ENCODE data around the gene SPATS2. TPM values are rescaled to one million over a fixed set of nuclear protein-coding genes. Genes with fewer than 3 reads are reported as not detected.
"Not testable (repeated sequence)": the region's sequence is repeated elsewhere in the genome, so short reads cannot be mapped to it uniquely, and the experiment has no call there.

The SPATS2 gene
- total RNA-seq, 1 donor from 2014 or later, result 6.2 TPM

DNA sequence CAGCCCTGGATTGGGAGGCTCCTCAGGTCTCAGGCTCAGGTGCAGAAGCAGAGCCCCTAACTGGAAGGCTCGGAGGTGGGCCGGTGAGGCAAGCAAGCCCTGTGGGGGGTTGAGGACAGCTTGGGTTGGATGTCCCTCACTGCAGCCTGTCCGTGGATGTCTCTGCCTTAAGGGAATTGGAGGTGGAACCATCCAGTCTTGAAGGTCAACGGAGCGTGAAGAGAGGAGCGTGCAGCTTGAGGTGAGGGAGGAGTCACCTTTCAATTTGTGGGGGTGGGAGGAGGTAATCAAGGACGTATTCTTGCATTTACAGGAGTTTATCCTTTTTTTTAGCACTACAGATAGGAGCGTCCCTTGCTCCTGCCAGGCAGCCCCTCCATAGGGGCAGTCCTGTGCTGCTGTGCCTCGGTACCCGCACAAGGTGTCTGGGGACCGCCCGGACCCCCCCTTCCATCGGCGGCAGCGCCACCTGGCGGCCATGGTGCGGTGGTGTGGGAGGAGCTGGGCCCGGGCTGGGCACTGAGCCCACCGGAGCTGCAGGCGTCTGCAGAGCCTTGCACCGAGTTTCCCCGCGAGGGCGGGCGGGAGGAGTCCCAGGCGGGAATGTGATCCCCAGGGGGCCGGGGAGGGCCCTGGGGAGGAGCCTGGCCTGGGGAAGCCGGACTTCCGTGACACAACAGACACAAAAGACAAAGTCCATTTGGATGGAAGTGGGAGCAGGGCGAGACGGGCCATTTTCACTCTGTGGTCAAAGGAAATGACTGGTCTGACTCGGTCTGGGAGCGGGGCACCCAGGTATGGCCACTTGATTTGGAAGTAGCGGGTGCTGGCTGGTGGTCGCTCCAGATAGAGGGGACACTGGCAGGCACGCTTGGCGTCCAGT, 19.7 kb upstream of the SPATS2 start:
- intact Hi-C loops (cut with DNase I), result loop anchor here (2.0 kb wide), 1 partner anchor 59 kb away; no protein-coding TSS in a partner anchor
- DNase-seq (ENCODE audit: low spot score), result peak; percentile 92

DNA sequence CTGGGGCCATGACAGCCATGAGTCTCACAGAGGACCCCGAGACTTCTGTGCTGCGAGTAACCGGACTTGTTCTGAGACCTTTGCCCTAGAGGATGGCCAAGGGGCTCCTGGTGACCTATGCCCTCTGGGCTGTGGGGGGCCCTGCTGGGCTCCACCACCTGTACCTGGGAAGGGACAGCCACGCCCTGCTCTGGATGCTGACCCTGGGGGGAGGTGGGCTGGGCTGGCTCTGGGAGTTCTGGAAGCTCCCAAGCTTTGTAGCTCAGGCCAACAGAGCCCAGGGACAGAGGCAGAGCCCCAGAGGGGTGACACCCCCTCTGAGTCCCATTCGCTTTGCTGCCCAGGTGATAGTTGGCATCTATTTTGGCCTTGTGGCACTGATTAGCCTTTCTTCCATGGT, 18.5 kb upstream of the SPATS2 start:
- DNase-seq (ENCODE audit: low spot score), result no peak
- intact Hi-C loops (cut with DNase I), result no loop called here

DNA sequence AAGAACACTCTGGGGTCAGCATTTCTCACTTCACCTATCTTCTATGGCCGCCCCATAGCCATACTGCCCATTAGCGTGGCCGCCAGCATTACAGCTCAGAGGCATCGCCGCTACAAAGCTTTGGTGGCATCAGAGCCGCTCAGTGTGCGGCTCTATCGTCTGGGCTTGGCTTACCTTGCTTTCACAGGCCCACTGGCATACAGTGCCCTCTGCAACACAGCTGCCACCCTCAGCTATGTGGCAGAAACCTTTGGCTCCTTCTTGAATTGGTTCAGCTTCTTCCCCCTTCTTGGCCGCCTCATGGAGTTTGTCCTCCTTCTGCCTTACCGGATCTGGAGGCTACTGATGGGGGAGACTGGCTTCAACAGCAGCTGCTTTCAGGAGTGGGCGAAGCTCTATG, 18.0 kb upstream of the SPATS2 start:
- no peak for DNase-seq (ENCODE audit: low spot score)
- intact Hi-C loops (cut with DNase I), result no loop called here

DNA sequence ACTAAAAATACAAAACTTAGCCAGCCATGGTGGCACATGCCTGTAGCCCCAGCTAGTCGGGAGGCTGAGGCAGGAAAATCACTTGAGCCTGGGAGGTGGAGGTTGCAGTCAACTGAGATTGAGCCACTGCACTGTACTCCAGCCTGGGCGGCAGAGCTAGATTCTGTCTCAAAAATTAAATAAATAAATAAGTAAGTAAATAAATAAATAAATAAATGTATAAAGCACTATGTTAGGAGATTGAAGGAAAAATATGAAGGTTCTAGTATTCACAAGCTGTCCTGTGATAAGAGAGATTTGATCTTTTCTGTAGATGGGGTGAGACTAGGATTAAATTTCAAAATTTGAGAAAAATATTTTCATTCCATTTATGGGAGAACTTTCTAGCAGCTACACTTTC, 14.9 kb upstream of the SPATS2 start:
- intact Hi-C loops (cut with DNase I), result no loop called here
- DNase-seq (ENCODE audit: low spot score), result no peak

DNA sequence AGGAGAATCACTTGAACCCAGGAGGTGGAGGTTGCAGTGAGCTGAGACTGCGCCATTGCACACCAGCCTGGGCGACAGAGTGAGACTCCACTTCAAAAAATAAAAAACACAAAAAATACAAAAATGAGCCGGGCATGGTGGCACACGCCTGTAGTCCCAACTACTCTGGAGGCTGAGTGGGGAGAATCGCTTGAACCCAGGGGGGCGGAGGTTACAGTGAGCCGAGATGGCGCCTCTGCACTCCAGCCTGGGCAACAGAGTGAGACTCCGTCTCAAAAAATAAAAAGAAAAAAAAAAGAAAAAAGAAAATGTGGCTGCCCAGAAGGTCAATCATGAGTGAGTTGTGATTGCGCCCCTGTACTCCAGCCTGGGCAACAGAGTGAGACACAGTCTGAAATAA, 11.3 kb upstream of the SPATS2 start:
- no peak for DNase-seq (ENCODE audit: low spot score)
- intact Hi-C loops (cut with DNase I), result no loop called here

DNA sequence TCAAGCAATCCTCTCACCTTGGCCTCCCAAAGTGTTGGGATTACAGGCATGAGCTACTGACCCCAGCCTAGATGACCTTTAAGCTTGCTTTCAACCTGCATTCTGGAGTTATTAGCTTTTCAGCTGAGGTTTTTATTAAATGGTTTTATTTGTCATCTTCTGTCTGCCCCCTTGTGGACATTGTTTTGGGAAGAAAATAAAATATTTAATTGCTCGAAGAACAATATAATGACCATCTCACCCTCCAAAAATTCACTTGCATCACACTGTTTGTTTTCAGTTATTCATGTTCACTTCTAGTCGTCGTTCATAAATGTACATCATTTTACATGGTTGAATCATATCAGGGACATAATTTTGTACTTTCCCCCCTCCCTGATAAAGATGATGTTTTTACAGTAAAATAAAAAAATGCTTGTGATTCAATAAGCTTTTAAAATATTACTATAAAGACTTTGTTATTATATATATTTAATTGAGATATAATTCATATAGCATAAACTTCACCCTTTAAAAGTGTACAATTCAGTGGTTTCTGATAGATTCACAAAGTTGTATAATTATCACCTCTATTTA, 10.1 kb upstream of the SPATS2 start:
- intact Hi-C loops (cut with DNase I), result no loop called here
- DNase-seq (ENCODE audit: low spot score), result no peak

DNA sequence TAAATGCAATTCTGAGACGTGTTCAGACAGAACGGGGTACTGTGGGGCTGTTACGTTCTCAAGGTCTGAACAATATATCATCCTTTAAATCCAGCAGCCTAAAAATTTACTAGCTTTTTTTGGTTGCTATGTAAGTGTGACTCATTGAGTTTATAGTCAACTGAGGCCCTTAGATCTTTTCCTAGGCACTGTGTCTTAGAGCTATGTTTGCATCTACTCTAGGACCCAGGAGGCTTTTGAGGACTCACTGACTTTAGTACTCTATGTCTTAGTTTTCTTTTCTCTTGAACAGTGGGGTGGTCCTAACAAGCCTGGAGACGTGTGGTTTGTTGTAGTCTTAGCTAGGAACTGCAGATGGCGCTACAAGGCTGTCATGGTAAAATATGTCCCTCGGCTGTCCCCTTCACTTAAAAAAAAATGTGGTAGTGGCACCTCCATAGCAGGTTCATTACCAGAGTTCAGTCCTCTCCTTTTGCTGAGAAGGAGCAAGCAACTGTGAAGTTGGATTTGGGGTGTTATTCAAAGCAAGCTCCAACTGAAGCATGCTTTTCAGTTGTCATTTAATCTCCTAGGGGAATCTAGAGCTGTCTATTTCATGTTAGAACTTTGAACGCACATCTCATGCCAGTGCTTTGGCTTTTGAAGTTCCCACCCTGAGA, 8.7 kb upstream of the SPATS2 start:
- no peak for DNase-seq (ENCODE audit: low spot score)
- intact Hi-C loops (cut with DNase I), result loop anchor here (1.0 kb wide), 1 partner anchor 157 kb away; no protein-coding TSS in a partner anchor

DNA sequence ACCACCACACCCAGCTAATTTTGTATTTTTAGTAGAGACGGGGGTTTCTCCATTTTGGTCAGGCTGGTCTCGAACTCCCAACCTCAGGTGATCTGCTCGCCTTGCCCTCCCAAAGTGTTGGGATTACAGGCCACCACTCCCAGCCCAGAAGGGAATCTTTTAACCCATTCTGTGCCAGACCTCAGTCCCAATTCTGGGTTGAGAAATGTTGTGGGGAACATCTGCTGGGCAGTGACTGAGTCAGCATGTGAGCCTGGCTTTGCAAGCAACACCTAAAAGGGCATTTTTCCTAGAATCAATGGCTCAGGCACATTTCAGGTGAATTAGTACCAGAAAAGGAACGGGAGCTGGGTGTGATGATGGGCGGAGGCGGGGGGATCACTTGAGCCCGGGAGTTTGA, 7.6 kb upstream of the SPATS2 start:
- intact Hi-C loops (cut with DNase I), result no loop called here
- DNase-seq (ENCODE audit: low spot score), result no peak

DNA sequence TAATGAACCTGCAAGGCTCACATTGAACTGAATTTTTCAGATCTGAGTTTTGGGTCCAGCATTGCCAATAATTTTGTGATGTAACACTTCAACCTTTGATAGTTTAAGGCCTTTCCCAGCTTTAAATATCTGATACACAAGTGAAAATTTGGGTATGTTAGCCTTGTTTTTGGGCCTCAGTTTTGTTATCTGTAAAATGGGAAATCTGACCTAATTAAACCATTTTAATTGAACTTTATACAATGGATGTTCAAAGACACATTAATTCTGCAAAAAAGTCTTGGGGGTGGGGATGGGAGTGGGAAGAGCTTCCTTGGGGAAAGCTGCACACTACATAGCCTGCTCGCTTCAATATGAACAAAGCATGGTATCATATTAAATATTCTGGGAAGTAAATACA, 5.2 kb upstream of the SPATS2 start:
- intact Hi-C loops (cut with DNase I), result no loop called here
- DNase-seq (ENCODE audit: low spot score), result no peak

DNA sequence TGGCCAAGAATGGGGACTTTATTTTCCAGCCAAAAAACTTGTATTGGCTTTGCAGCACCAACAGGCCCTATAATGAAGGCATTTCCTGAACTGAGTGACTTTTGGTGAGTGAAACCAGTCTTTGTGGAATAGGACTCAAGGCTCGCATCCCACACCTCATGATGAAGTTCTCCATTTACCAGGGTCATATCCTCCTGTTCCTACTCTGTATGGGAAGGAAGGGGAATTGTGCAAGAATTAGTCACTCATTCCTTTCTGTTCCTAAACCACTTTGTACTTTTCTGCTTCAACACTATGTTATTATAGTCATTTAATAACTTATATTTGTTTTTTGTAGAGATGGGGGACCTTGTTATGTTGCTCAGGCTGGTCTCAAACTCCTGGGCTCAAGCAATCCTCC, 2.3 kb upstream of the SPATS2 start:
- intact Hi-C loops (cut with DNase I), result loop anchor here (5.0 kb wide), 1 partner anchor 217 kb away; no protein-coding TSS in a partner anchor
- no peak for DNase-seq (ENCODE audit: low spot score)

DNA sequence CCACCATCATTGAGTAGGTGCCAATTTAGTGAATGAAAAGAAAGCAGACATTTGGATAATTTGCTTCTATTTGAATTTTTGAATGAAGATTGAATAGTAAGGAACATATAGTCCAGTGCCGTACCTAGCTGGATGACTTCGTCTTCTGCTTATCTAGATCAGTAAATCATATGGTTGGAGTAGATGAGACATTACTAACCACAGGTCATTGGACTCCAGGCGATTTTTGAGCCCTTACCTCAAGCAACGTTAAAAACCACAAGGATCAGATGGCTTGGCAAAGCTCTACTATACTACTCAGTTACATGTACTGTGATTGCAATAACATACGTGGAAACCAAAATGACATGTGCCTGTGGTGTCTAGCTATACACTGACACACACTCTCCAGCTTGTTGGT, 1.7 kb upstream of the SPATS2 start:
- no peak for DNase-seq (ENCODE audit: low spot score)
- intact Hi-C loops (cut with DNase I), result loop anchor here (5.0 kb wide), 1 partner anchor 217 kb away; no protein-coding TSS in a partner anchor

DNA sequence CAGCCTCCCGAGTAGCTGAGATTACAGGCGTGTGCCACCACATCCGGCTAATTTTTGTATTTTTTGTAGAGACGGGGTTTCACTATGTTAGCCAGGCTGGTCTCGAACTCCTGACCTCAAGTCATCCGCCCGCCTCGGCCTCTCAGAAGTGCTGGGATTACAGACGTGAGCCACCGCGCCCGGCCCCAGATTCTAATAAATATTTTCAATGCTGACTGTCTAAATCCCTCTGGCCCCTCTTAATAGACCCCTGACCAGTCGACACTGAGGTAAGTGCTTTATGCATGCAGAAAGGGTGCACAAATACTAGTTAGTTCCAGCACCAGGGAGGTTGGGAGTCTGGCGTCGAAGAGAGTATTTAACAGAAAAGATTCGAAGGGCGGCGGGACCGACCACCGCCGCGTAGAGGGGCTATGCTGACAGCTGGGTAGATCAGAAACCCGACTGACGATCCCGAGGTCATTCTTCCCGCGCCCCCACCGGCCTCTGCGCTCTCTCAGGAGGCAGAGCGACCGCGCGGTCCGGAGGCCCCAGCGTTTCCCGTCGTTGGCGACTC, 1.1 kb upstream of the SPATS2 start:
- intact Hi-C loops (cut with DNase I), result loop anchor here (5.0 kb wide), 1 partner anchor 216 kb away; no protein-coding TSS in a partner anchor
- DNase-seq (ENCODE audit: low spot score), result no peak

DNA sequence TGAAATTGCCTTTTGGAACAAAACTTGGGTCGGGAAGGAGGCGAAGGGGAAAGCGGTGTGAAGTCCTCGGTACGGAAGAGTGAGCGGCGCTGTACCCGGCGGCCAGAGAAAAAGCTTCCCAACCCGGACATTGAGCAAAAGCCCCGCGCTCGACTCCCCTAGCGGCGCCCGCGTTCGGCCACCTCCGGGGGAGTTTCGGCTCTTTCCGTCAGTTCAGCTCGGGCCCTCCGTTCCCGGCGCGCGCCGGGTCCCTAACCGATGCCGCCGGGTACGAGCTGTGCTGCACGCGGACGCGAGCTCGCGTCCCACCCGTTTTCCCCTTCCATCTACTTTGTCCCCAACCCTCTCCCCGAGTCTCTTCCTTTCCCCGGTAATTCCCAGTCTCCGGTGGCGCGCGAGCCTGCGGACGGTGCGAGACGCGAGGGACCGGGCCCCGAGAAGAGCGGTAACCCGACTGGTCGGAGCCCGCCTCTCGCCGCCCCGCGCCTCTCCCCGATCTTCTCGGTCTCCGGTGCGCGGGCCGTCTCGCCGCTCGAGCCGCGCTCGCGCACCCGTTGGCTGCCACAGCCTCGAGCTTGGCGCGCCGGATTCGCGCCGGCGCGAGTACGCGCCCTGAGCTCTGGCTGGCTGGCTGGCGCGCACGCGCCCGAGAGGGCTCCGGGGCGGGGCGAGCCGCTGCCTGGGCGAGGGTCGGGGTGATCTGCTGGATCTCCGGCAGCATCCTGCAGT, 446 bp upstream of the SPATS2 start:
- peak; percentile 95 for DNase-seq (ENCODE audit: low spot score)
- intact Hi-C loops (cut with DNase I), result loop anchor here (5.0 kb wide), 1 partner anchor 215 kb away; no protein-coding TSS in a partner anchor

DNA sequence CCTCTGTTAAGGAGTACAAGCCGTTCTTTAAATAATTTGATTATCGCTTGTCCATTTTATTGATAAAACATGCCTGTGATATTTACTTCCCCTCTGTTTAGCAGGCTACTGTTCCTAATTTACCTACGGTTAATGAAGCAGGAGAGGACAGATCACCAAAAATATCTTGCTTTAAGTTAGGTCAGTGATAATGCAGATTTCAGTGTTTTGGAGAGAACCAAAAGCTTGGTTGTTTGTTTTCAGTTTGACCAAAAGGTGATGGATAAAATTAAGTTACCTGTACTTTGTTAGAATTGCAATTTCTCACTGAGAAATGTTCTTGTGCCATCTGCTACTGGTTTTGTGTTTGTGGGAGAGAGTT, 958 bp downstream of the SPATS2 start:
- intact Hi-C loops (cut with DNase I), result loop anchor here (5.0 kb wide), 1 partner anchor 214 kb away; no protein-coding TSS in a partner anchor
- no peak for DNase-seq (ENCODE audit: low spot score)

DNA sequence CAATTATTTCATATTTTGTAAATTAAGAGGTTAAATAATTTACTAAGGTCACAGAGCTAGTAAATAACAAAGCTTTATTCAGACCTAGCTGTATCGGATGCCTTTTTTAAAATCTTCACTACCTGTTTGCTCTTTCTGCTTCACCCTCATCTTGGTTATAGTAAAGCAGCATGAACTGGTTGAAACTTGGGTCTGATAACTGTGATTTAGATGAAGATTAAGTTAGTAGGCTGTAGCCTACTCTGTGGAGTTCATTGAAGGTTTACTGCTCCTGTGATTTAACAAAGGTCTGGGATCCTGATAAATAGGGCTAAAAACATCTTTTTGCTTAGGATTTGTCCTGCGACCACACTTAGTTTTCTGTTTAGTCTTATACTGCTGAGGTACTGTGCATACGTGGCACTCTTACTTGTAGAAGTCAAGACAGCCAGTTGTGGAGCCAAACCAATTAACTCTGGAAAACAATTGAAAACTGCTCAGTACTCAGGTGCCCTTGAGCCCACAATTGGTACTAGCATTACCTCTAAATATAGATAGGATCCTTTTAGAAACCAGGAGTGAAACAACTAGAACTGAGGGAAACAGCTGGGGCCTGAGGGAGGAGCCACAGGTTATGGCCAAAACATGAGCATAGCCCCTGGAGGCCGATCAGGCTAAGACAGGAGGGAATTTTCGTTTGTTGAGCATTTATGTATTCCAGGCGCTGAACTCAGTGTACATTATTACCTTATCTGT, 2.3 kb downstream of the SPATS2 start:
- DNase-seq (ENCODE audit: low spot score), result no peak
- intact Hi-C loops (cut with DNase I), result loop anchor here (5.0 kb wide), 1 partner anchor 213 kb away; no protein-coding TSS in a partner anchor

DNA sequence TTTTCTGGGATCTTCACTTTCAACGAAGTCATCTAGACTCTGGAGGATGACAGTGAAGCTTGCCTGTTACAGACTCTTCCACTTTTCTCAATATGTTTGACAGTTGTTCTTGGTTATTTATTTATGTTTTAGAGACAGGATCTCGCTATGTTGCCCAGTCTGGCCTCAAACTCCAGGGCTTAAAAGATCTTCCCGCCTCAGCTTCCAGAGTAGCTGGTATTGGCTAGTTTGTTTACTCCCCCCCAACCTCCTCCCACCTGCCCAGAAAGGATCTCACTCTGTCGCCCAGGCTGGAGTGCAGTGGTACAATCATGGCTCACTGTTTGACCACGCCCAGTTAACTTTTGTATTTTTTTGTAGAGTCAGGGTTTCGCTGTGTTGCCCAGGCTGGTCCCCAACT, 3.3 kb downstream of the SPATS2 start:
- intact Hi-C loops (cut with DNase I), result no loop called here
- no peak for DNase-seq (ENCODE audit: low spot score)

DNA sequence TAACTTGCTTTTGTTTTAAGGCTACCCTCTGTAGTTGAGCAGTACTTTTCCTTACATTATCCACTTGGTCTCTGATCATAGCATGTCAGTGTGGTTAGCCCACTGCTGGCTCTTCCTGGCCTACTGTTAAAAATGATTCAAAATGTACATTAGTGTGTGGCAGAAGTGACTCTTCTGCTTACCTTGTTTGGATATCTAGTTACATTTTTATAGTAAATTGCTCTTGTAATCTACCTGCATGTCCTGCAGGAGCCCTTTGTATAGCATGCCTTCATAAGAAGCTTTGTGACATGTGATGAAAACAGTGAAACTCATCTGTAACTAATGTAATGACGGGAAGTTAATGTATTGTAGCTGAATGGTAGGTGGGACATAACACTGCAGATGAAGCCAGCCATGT, 8.1 kb downstream of the SPATS2 start:
- intact Hi-C loops (cut with DNase I), result no loop called here
- DNase-seq (ENCODE audit: low spot score), result no peak

DNA sequence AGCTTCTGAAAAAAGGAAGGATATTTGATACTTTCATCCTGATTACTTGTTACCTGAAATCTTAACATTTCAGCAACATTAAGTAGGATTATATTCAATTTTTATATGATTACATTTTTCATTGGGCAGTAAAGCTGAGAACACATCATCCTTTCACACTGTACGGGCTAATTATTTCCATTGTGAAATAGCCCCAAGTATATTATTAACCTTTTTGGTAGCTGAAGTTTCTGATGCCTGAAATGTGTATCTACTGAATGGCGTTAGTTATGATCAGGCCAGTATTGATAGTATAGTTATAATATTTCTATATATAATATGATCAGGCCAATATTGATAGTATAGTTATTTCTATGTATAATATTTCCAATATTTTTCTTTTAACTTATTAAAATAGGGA, 10.1 kb downstream of the SPATS2 start:
- intact Hi-C loops (cut with DNase I), result no loop called here
- no peak for DNase-seq (ENCODE audit: low spot score)

DNA sequence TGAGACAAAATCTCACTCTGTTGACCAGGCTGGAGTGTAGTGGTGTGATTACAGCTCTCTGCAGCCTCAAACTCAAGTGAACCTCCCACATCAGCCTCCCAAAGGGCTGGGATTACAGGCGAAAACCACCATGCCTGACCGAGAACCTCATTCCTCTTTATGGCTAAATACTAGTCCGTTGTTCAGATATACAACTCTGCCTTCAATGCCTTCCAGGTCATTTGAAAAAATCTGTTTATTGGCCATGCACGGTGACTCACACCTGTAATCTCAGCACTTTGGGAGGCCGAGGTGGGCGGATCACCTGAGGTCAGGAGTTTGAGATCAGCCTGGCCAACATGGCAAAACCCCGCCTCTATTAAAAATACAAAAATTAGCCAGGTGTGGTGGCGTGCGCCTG, 12.9 kb downstream of the SPATS2 start:
- DNase-seq (ENCODE audit: low spot score); intact Hi-C loops (cut with DNase I): not testable (repeated sequence)
